OCI-LY7 (cell line): Measurements from ENCODE around the gene DIP2C. TPM values are rescaled to one million over a fixed set of nuclear protein-coding genes. Genes with fewer than 3 reads are reported as not detected.

Experiments used
- BruUV-seq: library from RNA; stranded (reverse); fragments of 400-500 nt; replicated peaks from 2 replicates; lab custom pipeline; 2021; lab: Mats Ljungman, UMichigan
- CTCF ChIA-PET: fragments of 300-600 bp; sonication (Branson Sonifier 250); formaldehyde crosslinking; loops from one replicate; lab custom pipeline; 2022; ENCODE audit warnings: antibody characterized with exemption; ENCODE audit not compliant: unreplicated experiment; lab: Charles Lee
- POLR2A ChIA-PET: fragments of 300-600 bp; sonication (Branson Sonifier 250); formaldehyde crosslinking; loops from one replicate; lab custom pipeline; 2022; ENCODE audit warnings: antibody characterized with exemption; lab: Charles Lee
- DNase-seq: peaks from one replicate; pipeline ENCODE4 v3.0.0-alpha.2; 2015; ENCODE audit warnings: low spot score
- H2AFZ ChIP-seq: fragments of 200-600 bp; sonication (generic), shearing (Covaris generic); 2 replicates; pipeline ENCODE4 v1.6.1; 2014; ENCODE audit warnings: mild to moderate bottlenecking, antibody characterized with exemption, low read length, moderate library complexity
- H3K27ac ChIP-seq: fragments of 200-600 bp; sonication (generic); 2 replicates; pipeline ENCODE4 v1.5.1; 2014; ENCODE audit warnings: mixed run types, low read depth, mild to moderate bottlenecking, moderate library complexity, low read length, inconsistent platforms; ENCODE audit not compliant: poor library complexity, severe bottlenecking
- H3K36me3 ChIP-seq: fragments of 200-600 bp; sonication (generic); 2 replicates; pipeline ENCODE4 v1.6.1; 2014; ENCODE audit warnings: mild to moderate bottlenecking, antibody characterized with exemption, low read length, moderate library complexity, mixed read lengths; ENCODE audit not compliant: insufficient read depth
- H3K4me1 ChIP-seq: fragments of 200-600 bp; sonication (generic); 2 replicates; pipeline ENCODE4 v1.5.1; 2014; ENCODE audit warnings: mild to moderate bottlenecking, low read length; ENCODE audit not compliant: insufficient read depth, poor library complexity, severe bottlenecking
- H3K4me2 ChIP-seq: fragments of 200-600 bp; sonication (generic); 2 replicates; pipeline ENCODE4 v1.6.1; 2014; ENCODE audit warnings: mild to moderate bottlenecking, low read length
- H3K4me3 ChIP-seq: fragments of 200-600 bp; sonication (generic); 2 replicates; pipeline ENCODE4 v1.5.1; 2014; ENCODE audit warnings: mild to moderate bottlenecking, low read depth, low read length; ENCODE audit not compliant: poor library complexity, severe bottlenecking
- H3K79me2 ChIP-seq: fragments of 200-600 bp; sonication (generic); 2 replicates; pipeline ENCODE4 v1.6.1; 2016; ENCODE audit warnings: low read depth, mild to moderate bottlenecking, low read length, moderate library complexity, mixed read lengths; ENCODE audit not compliant: insufficient read depth
- H3K9me2 ChIP-seq: fragments of 200-600 bp; sonication (generic); 2 replicates; pipeline ENCODE4 v1.6.1; 2016; ENCODE audit warnings: mild to moderate bottlenecking, low read length, mixed read lengths; ENCODE audit not compliant: insufficient read depth
- H3K9me3 ChIP-seq: fragments of 200-600 bp; sonication (generic); 2 replicates; pipeline ENCODE4 v1.6.1; 2014; ENCODE audit warnings: mild to moderate bottlenecking, mixed run types, low read length, mixed read lengths
- H4K20me1 ChIP-seq: fragments of 200-600 bp; sonication (generic); 2 replicates; pipeline ENCODE4 v1.6.1; 2014; ENCODE audit warnings: mild to moderate bottlenecking, antibody characterized with exemption, low read length, moderate library complexity, mixed read lengths; ENCODE audit not compliant: insufficient read depth
- CTCF ChIP-seq: fragments of 200-600 bp; sonication (generic); conservative IDR thresholded peaks from 2 replicates; pipeline ENCODE4 v1.5.1; 2014; ENCODE audit warnings: mild to moderate bottlenecking, antibody characterized with exemption, low read length, moderate library complexity, mixed read lengths
- EZH2phosphoT487 ChIP-seq: fragments of 200-600 bp; sonication (generic); IDR thresholded peaks from 2 replicates; pipeline ENCODE4 v1.6.1; 2018; ENCODE audit warnings: low read depth, borderline replicate concordance, mild to moderate bottlenecking, mixed run types, antibody characterized with exemption, low read length, moderate library complexity, mixed read lengths
- intact Hi-C: fragments of 100-400 bp; cut with micrococcal nuclease; formaldehyde crosslinking; loops from one replicate; pipeline ENCODE4 v1.10.0; 2022; ENCODE audit not compliant: unreplicated experiment
- total RNA-seq, 2 experiments: library from RNA; depleted of rRNA in 1 of 2; stranded (reverse); fragments of >200 nt in 1 of 2; shearing (Covaris generic) in 1 of 2; gene quantifications; 2 replicates each; pipeline ENCODE4 v1.2.3, GENCODE V29; 2014 to 2022

The DIP2C gene
- total RNA-seq, 2 experiments from 2014 or later, result 10.9 to 29.5 TPM

- Histone ChIP-seq H3K36me3 (peaks cover 46% of the 10 kb centered on the region), H4K20me1 (no peaks in the 10 kb centered on the region), H3K27ac (no peak overlapping the region), H2AFZ (no peak overlapping the region), H3K79me2 (no peaks in the 10 kb centered on the region), H3K4me2 (no peak overlapping the region), H3K9me3 (no peaks in the 10 kb centered on the region), H3K4me3 (no peak overlapping the region), H3K9me2 (no peaks in the 10 kb centered on the region), H3K4me1 (no peaks in the 10 kb centered on the region)
- TF ChIP-seq CTCF, result no peak
- TF ChIP-seq EZH2phosphoT487, result no peak
- ChIA-PET CTCF (no interaction called here), POLR2A (no interaction called here)
- DNase-seq, result no peak
- no TSS peak for BruUV-seq
- intact Hi-C loops, result no loop called here
Measured at GRCh38 chr10:351770-352334, 337.6 kb downstream of the DIP2C start.

- Histone ChIP-seq H3K4me2 (no peak overlapping the region), H3K9me3 (no peaks in the 10 kb centered on the region), H3K79me2 (no peaks in the 10 kb centered on the region), H4K20me1 (no peaks in the 10 kb centered on the region), H3K4me1 (no peaks in the 10 kb centered on the region), H3K4me3 (no peak overlapping the region), H3K9me2 (no peaks in the 10 kb centered on the region), H3K27ac (no peak overlapping the region), H3K36me3 (peaks cover 39% of the 10 kb centered on the region), H2AFZ (no peak overlapping the region)
- BruUV-seq, result no TSS peak
- DNase-seq, result no peak
- no peak for TF ChIP-seq EZH2phosphoT487
- TF ChIP-seq CTCF, result no peak
- CTCF ChIA-PET, result no interaction called here
- intact Hi-C loops, result no loop called here
- POLR2A ChIA-PET, result no interaction called here
Measured at GRCh38 chr10:350981-351501, 338.4 kb downstream of the DIP2C start.

GRCh38 chr10:349081-349480 is 340.4 kb downstream of the DIP2C start:
- Histone ChIP-seq H3K4me1 (no peaks in the 10 kb centered on the region), H3K4me3 (no peak overlapping the region), H4K20me1 (no peaks in the 10 kb centered on the region), H3K4me2 (no peak overlapping the region), H3K9me2 (no peaks in the 10 kb centered on the region), H3K9me3 (no peaks in the 10 kb centered on the region), H3K36me3 (peaks cover 30% of the 10 kb centered on the region), H3K27ac (no peak overlapping the region), H2AFZ (no peak overlapping the region), H3K79me2 (no peaks in the 10 kb centered on the region)
- ChIA-PET POLR2A (no interaction called here), CTCF (no interaction called here)
- intact Hi-C loops, result no loop called here
- TF ChIP-seq CTCF, result no peak
- TF ChIP-seq EZH2phosphoT487, result no peak
- DNase-seq, result no peak
- no TSS peak for BruUV-seq
